GM04503 (cell line): ENCODE results near the gene CTXN1.

Source experiments
- DNase-seq: peaks from one replicate; pipeline ENCODE4 v3.0.0-alpha.2; 2012; ENCODE audit warnings: low read depth

The CTXN1 gene

DNA sequence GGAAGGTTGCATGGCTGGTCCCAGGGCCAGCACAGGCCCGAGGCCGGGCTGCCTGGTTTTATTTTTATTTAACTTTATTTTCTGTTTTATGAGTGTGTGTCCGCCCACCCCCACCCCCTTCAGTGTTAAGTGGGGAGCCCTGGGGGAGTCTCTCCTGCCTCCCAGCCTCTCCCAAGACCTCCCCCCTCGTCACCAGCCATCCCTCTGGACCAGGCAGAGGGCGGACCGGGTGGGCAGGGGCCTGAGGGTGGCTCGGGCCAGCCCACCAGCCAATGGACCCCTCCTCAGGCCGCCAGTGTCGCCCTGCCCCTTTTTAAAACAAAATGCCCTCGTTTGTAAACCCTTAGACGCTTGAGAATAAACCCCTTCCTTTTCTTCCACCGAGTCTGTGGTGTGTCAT is 11.8 kb downstream of the CTXN1 start:
- DNase-seq, result no peak

DNA sequence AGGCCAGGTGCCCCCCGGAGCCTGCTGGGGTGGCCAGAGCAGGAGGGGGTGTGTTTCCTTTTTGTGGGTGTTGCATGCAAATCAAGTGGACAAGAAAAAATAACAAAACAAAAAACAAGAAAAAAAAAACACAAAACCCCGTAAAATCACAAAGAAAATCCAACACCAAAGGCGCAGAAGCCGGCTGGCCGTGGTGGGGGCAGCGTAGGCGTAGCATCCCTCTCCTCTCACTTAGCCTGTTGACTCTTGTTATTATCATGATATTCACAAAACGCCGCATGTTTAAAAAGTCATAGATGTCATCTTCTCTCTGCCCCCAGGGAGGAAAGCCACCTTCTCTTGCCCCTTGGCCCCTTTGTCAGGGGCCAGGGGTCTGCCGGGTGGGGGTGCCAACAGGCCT is 12.3 kb downstream of the CTXN1 start:
- no peak for DNase-seq

DNA sequence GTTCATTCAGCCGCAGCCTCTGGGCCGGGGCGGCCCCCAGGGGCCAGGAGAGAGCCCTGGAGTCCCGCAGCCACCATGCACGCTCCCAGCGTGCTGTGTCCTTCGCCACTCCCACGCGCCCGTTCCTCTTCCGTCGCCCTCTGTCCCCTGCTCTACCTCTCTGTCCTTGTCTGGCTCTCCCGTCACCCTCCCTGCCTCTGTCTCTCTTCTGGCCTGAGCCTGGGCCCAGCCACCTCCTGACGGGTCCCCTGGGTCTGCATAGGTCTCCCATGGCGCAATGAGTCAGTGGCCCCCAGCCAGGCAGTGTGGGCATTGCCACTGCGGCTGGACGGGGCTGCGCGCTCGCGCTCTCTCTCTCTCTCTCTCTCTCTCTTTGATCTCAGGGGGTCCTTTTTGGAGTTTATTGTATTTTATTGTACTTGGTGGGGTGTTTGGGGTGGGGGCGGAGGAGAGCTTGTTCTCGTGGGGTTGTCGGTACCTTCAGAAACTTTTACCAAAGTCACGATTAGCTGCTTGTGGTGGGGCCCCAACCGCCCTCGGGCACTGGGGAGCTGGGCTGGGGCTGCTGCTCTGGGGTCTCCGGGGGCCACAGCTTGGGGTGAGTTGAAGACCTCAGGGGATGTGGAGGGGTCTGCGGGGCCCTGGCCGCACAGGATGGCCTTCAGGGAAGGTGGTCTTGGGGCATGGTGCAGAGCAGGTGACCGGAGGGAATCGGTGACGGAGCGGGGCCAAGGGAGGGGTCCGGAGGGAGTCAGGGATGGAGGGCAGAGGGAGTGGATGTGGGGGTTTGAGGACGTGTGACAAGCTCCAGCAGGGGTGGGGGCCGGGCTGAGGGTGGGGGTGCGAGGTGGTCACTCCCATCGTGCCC is 13.0 kb downstream of the CTXN1 start:
- DNase-seq, result no peak

DNA sequence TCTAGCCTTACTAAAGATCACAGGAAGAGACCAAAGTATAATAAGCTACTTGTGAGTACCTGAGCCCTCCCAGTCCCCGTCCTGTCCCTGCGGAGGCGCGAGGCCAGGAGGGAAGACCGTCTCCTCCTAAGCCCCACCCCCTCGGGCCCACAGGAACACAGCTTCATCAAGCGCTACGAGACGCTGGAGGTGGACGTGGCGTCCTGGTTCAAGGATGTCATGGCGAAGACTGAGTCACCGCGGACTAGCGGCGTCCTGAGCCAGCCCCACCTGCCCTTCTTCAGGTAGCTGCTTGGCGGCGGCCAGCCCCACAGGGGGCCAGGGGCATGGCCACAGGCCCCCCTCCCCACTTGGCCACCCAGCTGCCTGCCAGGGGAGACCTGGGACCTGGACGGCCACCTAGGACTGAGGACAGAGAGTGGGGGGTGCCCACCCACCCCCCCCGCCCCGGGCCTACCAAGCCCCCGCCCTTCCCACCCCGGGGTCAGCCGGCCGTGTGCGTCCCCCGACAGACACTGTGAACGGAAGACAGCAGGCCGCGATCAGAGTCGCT is 13.7 kb downstream of the CTXN1 start:
- DNase-seq, result no peak

DNA sequence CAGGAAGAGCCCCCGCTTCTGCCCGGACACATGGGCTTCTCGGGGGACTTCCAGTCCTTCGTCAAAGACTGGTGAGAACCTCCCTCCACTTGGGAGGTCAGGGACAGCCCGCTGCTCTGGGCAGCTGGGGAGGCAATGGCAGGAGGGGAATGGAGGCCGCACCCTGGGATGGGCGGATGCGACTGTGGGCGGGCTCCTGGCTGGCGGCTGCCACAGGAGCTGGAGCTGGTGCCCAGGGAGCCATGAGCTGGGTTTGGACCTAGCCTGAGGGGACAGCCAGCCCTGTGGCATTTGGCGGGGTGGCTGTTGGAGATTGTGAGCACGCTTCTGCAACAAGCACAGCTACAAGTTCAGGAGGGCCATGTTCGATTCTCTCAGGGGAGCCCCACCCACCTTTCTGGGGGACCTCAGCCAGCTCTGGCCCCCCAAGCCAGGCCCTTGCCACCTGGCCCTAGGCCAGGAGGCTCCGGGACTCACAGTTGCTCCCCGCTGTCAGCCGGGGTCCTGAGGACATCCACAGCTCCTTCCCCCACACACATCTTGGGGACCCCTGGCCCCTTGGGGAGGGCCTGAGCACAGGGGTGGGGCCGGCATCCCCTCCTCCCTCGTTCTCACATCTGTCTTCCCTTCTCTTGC is 14.3 kb downstream of the CTXN1 start:
- no peak for DNase-seq

DNA sequence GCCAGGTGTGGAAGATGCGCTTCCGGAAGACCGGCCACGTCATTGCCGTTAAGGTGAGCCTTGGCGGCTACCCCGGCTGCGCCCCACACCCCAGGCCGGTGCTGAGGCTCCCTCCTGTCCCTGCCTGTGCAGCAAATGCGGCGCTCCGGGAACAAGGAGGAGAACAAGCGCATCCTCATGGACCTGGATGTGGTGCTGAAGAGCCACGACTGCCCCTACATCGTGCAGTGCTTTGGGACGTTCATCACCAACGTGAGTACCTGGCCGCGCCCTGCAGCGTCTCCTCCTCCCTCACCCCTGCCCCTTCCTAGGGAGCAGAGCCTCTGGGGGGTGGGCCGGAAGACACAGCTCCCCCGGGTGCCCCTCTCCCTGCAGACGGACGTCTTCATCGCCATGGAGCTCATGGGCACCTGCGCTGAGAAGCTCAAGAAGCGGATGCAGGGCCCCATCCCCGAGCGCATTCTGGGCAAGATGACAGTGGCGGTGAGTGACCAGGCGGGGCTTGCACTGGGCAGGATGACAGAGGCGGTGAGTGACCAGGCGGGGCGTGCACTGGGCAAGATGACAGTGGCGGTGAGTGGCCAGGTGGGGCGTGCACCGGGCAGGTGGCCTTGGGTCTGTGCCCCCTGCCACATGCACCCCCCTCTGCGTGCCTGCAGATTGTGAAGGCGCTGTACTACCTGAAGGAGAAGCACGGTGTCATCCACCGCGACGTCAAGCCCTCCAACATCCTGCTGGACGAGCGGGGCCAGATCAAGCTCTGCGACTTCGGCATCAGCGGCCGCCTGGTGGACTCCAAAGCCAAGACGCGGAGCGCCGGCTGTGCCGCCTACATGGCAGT is 15.4 kb downstream of the CTXN1 start:
- DNase-seq, result no peak

DNA sequence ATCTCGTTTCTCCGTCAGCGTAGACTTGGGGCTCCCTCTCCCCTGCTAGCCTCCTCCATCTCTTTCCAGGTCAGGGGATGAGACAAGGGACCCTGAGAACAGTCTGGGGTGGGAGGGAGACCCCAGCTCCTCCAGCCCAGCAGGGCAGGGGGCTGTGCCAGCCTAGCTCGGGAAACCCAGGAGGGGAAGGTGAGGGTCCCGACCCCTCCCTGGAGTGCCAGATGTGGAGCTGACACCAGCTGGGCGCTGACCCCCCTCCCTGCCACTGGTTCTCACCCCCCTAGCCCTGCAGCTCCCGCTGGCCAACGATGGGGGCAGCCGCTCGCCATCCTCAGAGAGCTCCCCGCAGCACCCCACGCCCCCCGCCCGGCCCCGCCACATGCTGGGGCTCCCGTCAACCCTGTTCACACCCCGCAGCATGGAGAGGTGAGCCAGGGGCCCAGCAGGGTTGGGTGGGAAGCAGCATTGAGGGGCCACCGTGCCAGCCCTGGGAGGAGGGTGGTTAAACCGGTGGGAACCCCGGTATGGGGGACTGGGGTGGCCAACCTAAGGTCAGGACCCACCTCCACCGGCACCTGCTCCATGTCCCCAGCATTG is 16.4 kb downstream of the CTXN1 start:
- no peak for DNase-seq

DNA sequence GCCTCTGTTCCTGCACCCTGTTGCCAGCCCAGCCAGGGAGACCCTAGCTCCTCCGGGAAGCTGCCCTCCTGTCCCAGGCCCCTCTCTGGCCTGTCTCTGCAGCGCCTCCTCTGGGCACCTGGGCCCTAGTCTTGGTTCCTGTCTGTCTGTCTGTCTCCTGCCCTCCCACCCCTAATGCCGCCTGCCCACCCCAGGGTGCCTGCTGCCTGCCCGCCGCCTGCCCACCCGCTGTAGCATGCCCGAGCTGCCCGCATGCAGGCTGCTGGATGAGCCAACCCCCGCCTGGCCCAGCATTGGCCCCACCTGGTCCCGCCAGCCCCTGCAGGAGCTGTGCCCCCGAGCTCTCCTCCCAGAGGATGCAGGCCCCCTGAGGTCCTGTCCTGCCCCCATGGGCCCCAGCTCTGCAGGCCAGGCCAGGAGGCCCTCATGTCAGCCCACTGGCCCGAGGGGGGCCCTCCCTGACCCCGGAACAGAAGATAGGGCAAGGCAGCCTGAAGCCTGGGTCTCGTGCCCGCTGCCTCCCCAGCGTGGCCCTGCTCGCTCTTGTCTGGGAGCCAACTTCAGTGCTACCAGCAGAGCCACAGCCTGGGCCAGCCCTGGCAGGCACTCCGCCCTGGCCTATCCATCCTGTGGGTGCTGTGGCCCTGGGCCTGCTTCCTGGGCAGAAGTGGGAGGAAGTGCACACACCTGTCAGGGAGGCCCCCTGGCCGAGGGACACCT is 17.0 kb downstream of the CTXN1 start:
- DNase-seq, result no peak

DNA sequence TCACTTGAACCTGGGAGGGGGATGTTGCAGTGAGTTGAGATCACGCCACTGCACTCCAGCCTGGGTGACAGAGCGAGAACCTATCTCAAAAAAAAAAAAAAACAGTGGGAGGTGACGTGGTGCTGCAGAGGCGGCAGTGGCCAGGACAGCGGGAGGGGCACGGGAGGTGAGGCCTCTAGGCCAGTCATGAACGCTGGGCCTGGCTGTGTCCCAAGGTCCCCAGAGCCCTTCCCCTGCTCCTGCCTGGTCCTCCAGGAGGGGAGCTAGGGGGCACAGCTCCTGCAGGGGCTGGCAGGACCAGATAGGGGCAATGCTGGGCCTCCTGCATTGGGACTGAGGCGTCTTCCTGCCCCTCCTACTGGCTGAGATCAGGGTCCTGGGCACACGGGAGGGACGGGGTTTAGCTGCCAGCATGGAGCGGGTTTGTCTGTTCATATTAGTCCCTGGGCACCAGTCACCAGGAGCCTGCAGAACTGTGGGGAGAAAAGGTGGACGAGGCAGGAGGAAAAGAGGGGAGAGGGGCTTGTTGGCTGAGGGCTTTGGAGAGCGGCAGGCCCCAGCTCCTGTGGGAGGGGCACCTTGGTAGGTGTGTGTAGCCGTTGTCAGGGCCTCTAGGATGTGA is 17.7 kb downstream of the CTXN1 start:
- no peak for DNase-seq

DNA sequence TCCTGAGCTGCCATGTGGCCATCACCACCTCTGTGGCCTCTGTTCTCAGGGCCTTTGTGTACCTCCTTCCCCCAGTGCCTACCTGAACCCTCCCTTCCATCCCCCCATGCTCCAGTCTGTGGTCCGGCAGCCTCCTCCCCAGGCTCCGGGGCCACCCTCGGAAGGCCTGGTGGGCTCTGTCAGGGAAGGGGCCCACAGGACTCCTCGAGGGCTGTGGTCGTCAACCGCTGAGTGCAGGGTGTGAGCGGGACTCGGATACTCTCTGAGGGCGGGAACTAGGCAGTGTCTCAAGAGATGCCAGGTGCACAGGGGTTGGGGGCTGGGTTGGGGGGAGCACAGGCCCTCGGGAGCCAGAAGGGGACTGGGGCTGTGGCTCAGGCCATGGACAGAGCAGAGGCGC is 18.4 kb downstream of the CTXN1 start:
- DNase-seq, result no peak

DNA sequence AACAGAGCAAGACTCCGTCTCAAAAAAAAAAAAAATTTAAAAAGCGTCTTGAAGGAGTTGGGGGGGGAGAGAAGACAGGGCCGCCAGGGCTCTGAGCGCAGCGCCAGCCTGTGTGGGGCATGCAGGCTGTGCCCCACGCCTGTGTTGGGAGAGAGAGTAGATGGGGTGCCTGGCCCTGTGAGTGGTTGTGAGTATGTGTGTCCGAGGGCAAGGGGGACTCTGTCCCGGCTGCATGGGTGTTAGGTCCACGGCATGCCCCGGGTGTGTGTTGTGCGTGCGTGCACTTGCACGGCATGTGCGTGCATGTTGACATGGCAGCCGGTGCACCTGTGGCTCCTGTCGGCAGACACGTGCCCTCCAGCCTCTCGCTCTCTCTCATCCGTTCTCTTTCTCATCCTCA is 18.8 kb downstream of the CTXN1 start:
- DNase-seq, result no peak

DNA sequence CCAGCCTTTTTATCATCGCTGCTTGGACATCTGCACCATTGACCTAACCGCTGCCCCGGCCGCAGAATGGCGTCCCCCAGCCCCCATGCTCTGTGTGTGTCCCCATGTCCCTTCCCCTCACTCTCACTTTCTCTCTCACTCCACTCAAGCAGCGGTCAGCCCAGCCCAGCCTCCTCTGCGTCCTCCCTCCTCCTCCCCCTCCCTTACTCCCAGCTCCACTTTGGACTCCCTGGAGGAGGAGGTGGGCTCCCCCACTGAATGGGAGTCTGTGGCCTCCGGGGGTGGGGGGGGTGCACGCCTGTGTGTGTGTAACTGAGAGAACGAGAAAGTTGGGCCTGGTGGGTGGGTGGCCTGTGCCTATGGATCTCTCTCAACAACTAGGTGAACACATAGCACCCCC is 20.1 kb downstream of the CTXN1 start:
- DNase-seq, result no peak

DNA sequence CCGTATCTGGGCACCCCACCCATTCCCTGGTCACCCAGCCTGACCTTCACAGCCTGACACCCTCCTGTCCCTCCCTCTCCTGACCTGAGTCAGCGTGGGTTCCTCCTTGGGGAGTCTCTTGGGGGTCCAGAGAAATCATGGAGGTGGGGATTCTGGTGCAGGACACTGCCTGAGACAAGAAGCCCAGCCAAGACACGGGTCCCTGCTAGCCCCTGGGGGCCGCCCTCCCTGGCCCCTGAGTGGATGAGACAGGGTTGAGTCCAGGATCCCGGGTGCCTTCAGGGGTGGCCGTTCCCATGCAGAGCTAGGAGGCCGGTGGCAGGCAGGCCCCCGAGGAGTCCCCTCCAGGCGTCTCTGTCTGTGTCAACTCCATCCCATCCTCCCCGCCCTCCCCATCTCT is 20.7 kb downstream of the CTXN1 start:
- DNase-seq, result no peak

DNA sequence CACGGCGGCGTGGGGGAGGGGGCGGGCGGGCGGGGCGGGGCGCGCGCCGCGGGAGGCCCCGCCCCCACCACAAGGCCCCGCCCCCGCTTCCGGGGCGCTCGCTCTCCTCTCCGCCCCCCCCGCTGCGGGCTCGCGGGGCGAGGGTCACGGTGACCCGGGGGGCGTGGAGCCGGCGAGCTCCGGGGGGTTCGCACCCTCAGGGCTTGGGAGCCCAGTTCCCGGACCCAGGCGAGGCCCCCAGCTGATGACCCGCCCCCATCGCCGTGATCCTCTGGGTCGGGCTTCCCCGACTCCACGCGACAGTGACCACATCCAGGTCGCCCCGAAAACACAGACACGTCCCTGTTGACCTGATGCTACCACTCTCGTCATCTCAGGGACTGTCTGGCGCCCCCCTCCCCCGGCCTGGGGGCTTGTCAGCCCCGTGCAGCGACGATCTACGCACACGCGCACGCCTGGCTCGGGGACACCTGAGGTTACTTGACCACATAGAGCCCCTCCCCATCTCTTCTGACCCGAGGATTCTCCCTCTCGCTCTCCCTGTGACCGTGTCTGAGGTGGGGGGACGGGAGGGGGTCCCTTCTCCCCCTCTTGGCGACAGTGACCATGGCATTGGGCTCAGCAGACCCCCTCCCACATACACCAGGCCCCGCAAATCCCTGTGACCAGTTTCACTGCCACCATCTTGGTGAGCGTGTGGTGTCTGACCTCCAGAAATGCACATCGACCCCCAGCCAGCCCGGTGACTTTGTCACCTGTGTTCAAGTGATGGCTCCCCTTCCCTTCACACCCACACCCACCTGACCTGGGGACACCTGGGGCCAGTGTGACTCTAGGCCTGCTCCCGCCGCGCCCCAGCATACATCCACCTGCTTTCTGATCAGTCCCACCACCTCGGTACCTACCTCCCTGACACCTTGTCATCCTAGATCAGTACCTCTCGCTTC is 21.6 kb downstream of the CTXN1 start:
- no peak for DNase-seq

DNA sequence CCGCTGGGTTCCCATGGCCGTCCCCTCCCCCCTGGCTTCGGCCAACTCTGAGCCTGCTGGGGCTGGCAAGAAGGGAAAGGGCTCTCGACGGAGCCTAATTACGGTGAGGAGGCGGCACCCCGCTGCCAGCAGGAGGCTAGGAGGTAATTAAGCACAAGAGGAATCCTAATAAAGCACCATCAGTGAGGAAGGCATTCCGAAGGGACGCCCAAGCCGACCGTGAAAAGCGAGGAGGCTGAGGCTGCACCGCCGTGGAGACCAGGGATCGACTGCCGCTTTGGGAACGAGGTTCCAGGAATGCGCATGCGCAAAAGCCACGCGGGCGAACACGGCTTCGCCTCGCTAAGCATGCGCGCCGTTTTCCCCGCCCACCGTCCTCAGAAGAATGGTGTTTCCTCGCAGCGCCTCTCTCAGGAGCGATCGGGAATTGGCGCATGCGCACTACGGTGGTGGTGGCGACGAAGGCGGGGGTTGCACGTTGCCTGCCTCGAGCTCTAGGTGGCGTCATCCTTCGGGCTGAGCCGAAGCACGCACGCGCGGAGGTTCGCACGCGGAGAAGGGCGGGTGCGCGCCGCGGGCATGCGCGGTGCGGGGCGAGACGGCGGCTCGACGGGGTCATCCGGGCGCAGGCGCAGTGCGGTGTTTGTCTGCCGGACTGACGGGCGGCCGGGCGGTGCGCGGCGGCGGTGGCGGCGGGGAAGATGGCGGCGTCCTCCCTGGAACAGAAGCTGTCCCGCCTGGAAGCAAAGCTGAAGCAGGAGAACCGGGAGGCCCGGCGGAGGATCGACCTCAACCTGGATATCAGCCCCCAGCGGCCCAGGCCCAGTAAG is 22.5 kb downstream of the CTXN1 start, which contains the start of gene MAP2K7:
MAP2K7 (plus strand) TSS at position 634 of the 830 bp plus-strand sequence; CDS start at position 702, 68 bp downstream.
- DNase-seq, result peak; percentile 88

DNA sequence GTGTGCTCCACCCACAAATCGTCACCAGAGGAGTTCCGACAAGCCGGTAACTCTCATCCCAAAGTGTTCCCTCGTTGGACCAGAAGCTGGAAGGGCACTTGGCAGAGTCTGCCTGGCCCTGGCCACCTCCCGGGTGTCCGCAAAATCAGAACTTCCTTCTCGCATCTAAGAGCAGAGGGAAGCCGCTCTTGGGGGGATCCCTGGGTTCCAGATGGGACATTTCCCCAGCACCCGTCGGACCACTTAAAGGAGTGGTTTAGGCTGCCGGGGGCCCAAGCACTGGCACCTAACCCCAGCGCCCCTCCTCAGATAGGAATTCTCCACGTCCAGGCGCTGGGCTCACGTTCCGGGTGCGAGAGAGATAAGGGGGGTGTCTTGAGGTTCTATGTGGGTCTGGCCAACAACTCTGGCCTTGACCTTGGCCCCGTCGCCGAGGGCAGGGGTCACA is 23.1 kb downstream of the CTXN1 start:
- DNase-seq, result no peak

DNA sequence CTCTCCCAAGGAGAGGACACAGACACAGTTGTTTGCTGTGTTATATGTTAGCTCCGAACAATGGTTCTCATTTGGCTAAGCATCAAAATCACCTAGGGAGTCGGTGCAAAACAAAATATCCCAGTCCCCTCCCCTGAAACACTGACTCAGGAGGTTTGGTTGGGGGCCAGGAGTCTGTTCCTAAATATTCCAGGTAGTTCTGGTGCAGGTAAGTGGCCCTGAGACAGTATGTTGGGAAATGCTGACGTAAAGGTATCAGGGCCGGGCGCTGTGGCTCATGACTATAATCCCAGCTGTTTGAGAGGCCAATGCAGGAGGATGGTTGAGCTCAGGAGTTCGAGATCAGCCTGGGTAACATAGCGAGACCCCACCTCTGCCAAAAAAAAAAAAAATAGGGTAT is 24.6 kb downstream of the CTXN1 start:
- DNase-seq, result no peak

DNA sequence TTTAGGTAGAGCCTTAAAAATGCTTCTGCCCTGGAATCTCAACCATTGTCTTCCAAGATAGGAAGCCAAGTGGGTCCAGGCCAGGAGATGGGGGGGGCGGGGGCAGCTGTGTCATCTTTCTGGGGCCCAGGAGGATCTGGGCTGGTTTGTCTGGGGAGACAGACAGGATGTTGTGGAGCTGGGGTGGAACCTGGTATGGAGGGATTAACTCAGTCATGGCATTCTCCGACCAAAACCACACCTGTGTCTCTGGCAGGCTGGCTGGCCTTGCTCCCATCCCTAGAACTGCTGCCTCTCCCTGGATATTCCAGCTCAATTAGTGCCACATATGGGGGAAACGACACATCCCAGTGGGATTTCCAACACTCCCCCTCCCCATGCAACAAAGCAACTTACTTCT is 25.0 kb downstream of the CTXN1 start:
- DNase-seq, result no peak

DNA sequence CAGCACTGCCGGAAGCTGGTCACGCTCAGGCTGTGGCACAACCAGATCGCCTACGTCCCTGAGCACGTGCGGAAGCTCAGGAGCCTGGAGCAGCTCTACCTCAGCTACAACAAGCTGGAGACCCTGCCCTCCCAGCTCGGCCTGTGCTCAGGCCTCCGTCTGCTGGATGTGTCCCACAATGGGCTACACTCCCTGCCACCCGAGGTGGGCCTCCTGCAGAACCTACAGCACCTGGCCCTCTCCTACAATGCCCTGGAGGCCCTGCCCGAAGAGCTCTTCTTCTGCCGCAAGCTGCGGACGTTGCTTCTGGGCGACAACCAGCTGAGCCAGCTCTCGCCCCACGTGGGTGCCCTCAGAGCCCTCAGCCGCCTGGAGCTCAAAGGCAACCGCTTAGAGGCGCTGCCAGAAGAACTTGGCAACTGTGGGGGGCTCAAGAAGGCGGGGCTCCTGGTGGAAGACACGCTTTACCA is 25.5 kb downstream of the CTXN1 start:
- no peak for DNase-seq
